Tracheal epithelial cell (primary cell): ENCODE measurements around the gene PRORP. TPM values are rescaled to one million over a fixed set of nuclear protein-coding genes. Genes with fewer than 3 reads are reported as not detected.

ENCODE experiments used
- total RNA-seq: library from RNA; depleted of rRNA; stranded (reverse); fragments of >200 nt; gene quantifications from 2 replicates; pipeline ENCODE4 v1.2.1, GENCODE V29; 2014

Gene PRORP
- 33.5 and 51.1 TPM in 2 replicates for total RNA-seq

GRCh38 chr14:35121887-35122695 is at the start of gene PRORP, which contains the start of gene PPP2R3C:
Gene PRORP (plus strand): TSS chr14:35122552. CDS start chr14:35123246, 694 bp downstream.
Gene PPP2R3C (minus strand): TSS chr14:35121990. CDS start chr14:35121959, 31 bp downstream.

Other genes starting within 250 kb of the PRORP start
- gene BAZ1A, start 247.2 kb upstream of the PRORP start, total RNA-seq, result 51.6 and 66.5 TPM in 2 replicates
- 59.3 and 70.8 TPM in 2 replicates for gene SRP54, start 139.6 kb upstream of the PRORP start, total RNA-seq
- gene FAM177A1, start 76.3 kb upstream of the PRORP start, total RNA-seq, result 26.6 and 37.4 TPM in 2 replicates
- 15.2 and 16.4 TPM in 2 replicates for gene PPP2R3C, start 562 bp upstream of the PRORP start, total RNA-seq
- gene PSMA6, start 169.8 kb downstream of the PRORP start, total RNA-seq, result 270 and 283 TPM in 2 replicates